HG02840 (cell line): ENCODE results near the gene DIP2B.

Experiments used
- ATAC-seq: cut with Tn5 transposase; IDR thresholded peaks from one replicate; pipeline ENCODE4 v1.9.1; 2021; ENCODE audit warnings: mild to moderate bottlenecking, moderate library complexity, moderate number of reproducible peaks; ENCODE audit not compliant: unreplicated experiment, low FRiP score

Gene DIP2B

GRCh38 chr12:50606675-50607375 is 102.0 kb downstream of the DIP2B start:
- no peak for ATAC-seq

GRCh38 chr12:50609292-50609874 is 104.6 kb downstream of the DIP2B start:
- ATAC-seq = no peak

GRCh38 chr12:50610171-50610570 is 105.4 kb downstream of the DIP2B start:
- ATAC-seq = no peak

GRCh38 chr12:50611021-50611744 is 106.4 kb downstream of the DIP2B start:
- no peak for ATAC-seq

GRCh38 chr12:50612882-50613281 is 108.1 kb downstream of the DIP2B start:
- ATAC-seq = no peak

GRCh38 chr12:50613463-50613862 is 108.7 kb downstream of the DIP2B start:
- ATAC-seq = no peak

GRCh38 chr12:50614167-50614759 is 109.5 kb downstream of the DIP2B start:
- ATAC-seq = no peak

- ATAC-seq = no peak
Measured at GRCh38 chr12:50615145-50615906, 110.5 kb downstream of the DIP2B start.

- no peak for ATAC-seq
Measured at GRCh38 chr12:50615907-50616296, 111.1 kb downstream of the DIP2B start.

GRCh38 chr12:50617657-50618056 is 112.9 kb downstream of the DIP2B start:
- ATAC-seq = no peak

GRCh38 chr12:50618864-50619609 is 114.3 kb downstream of the DIP2B start:
- no peak for ATAC-seq

- ATAC-seq = no peak
Measured at GRCh38 chr12:50619610-50619958, 114.8 kb downstream of the DIP2B start.

- ATAC-seq = no peak
Measured at GRCh38 chr12:50620109-50620977, 115.6 kb downstream of the DIP2B start.

GRCh38 chr12:50620978-50621360 is 116.2 kb downstream of the DIP2B start:
- ATAC-seq = no peak

GRCh38 chr12:50621399-50622300 is 116.9 kb downstream of the DIP2B start:
- ATAC-seq = no peak

- ATAC-seq = no peak
Measured at GRCh38 chr12:50625029-50625925, 120.5 kb downstream of the DIP2B start.

- no peak for ATAC-seq
Measured at GRCh38 chr12:50626026-50626425, 121.2 kb downstream of the DIP2B start.
